IPS DF 4.7 (cell line): ENCODE results near the gene GDPD4.
"Not testable (repeated sequence)": the region's sequence is repeated elsewhere in the genome, so short reads cannot be mapped to it uniquely, and the experiment has no call there.

ENCODE experiments used
- DNase-seq: peaks from one replicate; pipeline ENCODE4 v3.0.0-alpha.2; 2013; ENCODE audit warnings: low spot score; ENCODE audit errors: extremely low read depth

The GDPD4 gene

GRCh38 chr11:77301510-77301909 is at the start of gene GDPD4:
GDPD4 (minus strand) TSS chr11:77301686; CDS start chr11:77285137, 16,549 bp downstream.
- no peak for DNase-seq

- no peak for DNase-seq
These were observed 46.5 kb upstream of the GDPD4 start for GRCh38 chr11:77347948-77348347.

GRCh38 chr11:77346906-77347603 is 45.6 kb upstream of the GDPD4 start:
- DNase-seq = no peak

- DNase-seq = no peak
These were observed 44.1 kb upstream of the GDPD4 start for GRCh38 chr11:77345621-77346020.

- no peak for DNase-seq
These were observed 39.0 kb upstream of the GDPD4 start for GRCh38 chr11:77340501-77340900.

- no peak for DNase-seq
These were observed 30.8 kb upstream of the GDPD4 start for GRCh38 chr11:77332259-77332658.

GRCh38 chr11:77325159-77325558 is 23.7 kb upstream of the GDPD4 start:
- DNase-seq = no peak

- DNase-seq = no peak
These were observed 23.0 kb upstream of the GDPD4 start for GRCh38 chr11:77324508-77324907.

- DNase-seq = no peak
These were observed 21.6 kb upstream of the GDPD4 start for GRCh38 chr11:77322926-77323590.

- DNase-seq = no peak
These were observed 21.0 kb upstream of the GDPD4 start for GRCh38 chr11:77322506-77322905.

GRCh38 chr11:77320351-77320750 is 18.9 kb upstream of the GDPD4 start:
- no peak for DNase-seq

GRCh38 chr11:77318600-77318999 is 17.1 kb upstream of the GDPD4 start:
- DNase-seq = no peak

GRCh38 chr11:77316733-77317342 is 15.4 kb upstream of the GDPD4 start:
- no peak for DNase-seq

GRCh38 chr11:77312107-77312506 is 10.6 kb upstream of the GDPD4 start:
- DNase-seq = no peak

GRCh38 chr11:77311701-77312100 is 10.2 kb upstream of the GDPD4 start:
- no peak for DNase-seq

GRCh38 chr11:77310721-77311120 is 9.2 kb upstream of the GDPD4 start:
- no peak for DNase-seq

- DNase-seq = no peak
These were observed 8.1 kb upstream of the GDPD4 start for GRCh38 chr11:77309401-77310085.

- DNase-seq = no peak
These were observed 7.4 kb upstream of the GDPD4 start for GRCh38 chr11:77308838-77309237.

- no peak for DNase-seq
These were observed 1.8 kb upstream of the GDPD4 start for GRCh38 chr11:77303328-77303727.

GRCh38 chr11:77302752-77303151 is 1.3 kb upstream of the GDPD4 start:
- no peak for DNase-seq

- no peak for DNase-seq
These were observed 791 bp downstream of the GDPD4 start for GRCh38 chr11:77300695-77301094.

- not testable (repeated sequence) for DNase-seq
These were observed 1.5 kb downstream of the GDPD4 start for GRCh38 chr11:77300028-77300427.
